ENCODE measurements around the gene KIF4A.
A peak's percentile ranks its signal among the peaks of the same experiment; 100 is the strongest.

KIF4A gene

GRCh38 chrX:70444946-70445656 lies 155.2 kb downstream of the KIF4A start:
- no peak for TF ChIP-seq CTCF (IDR thresholded peaks at IDR 0.05; ENCODE audit: control insufficient read depth, insufficient read depth, low read depth, low read length, missing control alignments)
- DNase-seq (ENCODE audit: low read depth) = no peak
- H3K4me3 ChIP-seq (ENCODE audit: control insufficient read depth, low read depth, low read length) = no peak overlapping the region

GRCh38 chrX:70445951-70446350 lies 156.0 kb downstream of the KIF4A start:
- DNase-seq (ENCODE audit: low read depth) = no peak
- H3K4me3 ChIP-seq (ENCODE audit: control insufficient read depth, low read depth, low read length) = no peak overlapping the region
- no peak for TF ChIP-seq CTCF (IDR thresholded peaks at IDR 0.05; ENCODE audit: control insufficient read depth, insufficient read depth, low read depth, low read length, missing control alignments)

- no peak for DNase-seq (ENCODE audit: low read depth)
- H3K4me3 ChIP-seq (ENCODE audit: control insufficient read depth, low read depth, low read length) = no peak overlapping the region
- TF ChIP-seq CTCF (IDR thresholded peaks at IDR 0.05; ENCODE audit: control insufficient read depth, insufficient read depth, low read depth, low read length, missing control alignments) = no peak
These were observed 156.8 kb downstream of the KIF4A start for GRCh38 chrX:70446380-70447350.

- DNase-seq (ENCODE audit: low read depth) = no peak
- no peak for TF ChIP-seq CTCF (IDR thresholded peaks at IDR 0.05; ENCODE audit: control insufficient read depth, insufficient read depth, low read depth, low read length, missing control alignments)
- no peak overlapping the region for H3K4me3 ChIP-seq (ENCODE audit: control insufficient read depth, low read depth, low read length)
These were observed 159.6 kb downstream of the KIF4A start for GRCh38 chrX:70449457-70449966.

GRCh38 chrX:70452143-70452733 lies 162.3 kb downstream of the KIF4A start:
- no peak for DNase-seq (ENCODE audit: low read depth)
- TF ChIP-seq CTCF (IDR thresholded peaks at IDR 0.05; ENCODE audit: control insufficient read depth, insufficient read depth, low read depth, low read length, missing control alignments) = peak; percentile 76
- peak overlapping the region; percentile 57 for H3K4me3 ChIP-seq (ENCODE audit: control insufficient read depth, low read depth, low read length)

GRCh38 chrX:70453024-70453618 lies 163.2 kb downstream of the KIF4A start:
- DNase-seq (ENCODE audit: low read depth) = no peak
- peak overlapping the region; percentile 57 for H3K4me3 ChIP-seq (ENCODE audit: control insufficient read depth, low read depth, low read length)
- no peak for TF ChIP-seq CTCF (IDR thresholded peaks at IDR 0.05; ENCODE audit: control insufficient read depth, insufficient read depth, low read depth, low read length, missing control alignments)
